ENCODE measurements around the gene DDRGK1. TPM values are rescaled to one million over a fixed set of nuclear protein-coding genes. Genes with fewer than 3 reads are reported as not detected.

The DDRGK1 gene
- total RNA-seq, 1 donor from 2014 or later, result 84.2 TPM

DNA sequence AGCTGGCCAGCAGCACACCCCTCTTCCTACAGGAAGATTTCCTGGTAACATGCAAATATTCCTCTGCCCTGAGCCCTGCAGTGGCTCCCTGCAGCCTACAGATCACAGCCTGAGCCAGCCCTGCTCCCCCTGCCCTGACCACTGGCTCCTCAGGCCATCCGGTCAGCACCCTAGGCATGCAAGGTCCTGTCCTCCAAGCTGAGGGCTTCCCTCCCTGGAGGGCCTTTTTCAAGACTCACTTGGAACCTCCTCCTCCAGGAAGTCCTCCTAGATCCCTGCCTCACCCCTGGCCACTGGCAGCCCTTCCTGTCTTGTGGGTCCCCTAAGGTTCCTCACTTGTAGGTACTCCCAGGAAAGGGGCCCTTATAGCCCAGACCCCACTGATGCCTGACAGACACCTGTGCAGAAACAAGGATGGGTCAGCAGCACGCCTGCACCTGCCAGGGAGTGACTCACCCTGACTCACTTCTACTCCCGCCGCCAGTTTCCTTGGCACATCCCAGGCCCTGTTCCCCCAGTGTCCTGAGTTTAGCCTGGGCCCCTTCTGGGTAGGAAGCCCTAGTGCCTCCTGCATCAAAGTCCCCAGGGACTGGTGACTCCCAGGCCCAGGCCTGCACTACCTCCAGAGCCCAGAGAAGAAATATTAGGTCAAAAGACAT lies 31.3 kb upstream of the DDRGK1 start:
- no peaks in the 10 kb centered on the region for H3K36me3 Mint-ChIP-seq (ENCODE audit: unreplicated experiment)
- H3K4me1 Mint-ChIP-seq (ENCODE audit: unreplicated experiment), result peaks cover 13% of the 10 kb centered on the region
- H3K4me3 Mint-ChIP-seq (ENCODE audit: unreplicated experiment), result no peak overlapping the region
- DNase-seq (ENCODE audit: extremely low spot score, unreplicated experiment), result no peak
- no peak overlapping the region for H3K27ac Mint-ChIP-seq (ENCODE audit: unreplicated experiment)
- H3K9me3 Mint-ChIP-seq (ENCODE audit: unreplicated experiment), result no peaks in the 10 kb centered on the region
- TF ChIP-seq, protein P1, sequence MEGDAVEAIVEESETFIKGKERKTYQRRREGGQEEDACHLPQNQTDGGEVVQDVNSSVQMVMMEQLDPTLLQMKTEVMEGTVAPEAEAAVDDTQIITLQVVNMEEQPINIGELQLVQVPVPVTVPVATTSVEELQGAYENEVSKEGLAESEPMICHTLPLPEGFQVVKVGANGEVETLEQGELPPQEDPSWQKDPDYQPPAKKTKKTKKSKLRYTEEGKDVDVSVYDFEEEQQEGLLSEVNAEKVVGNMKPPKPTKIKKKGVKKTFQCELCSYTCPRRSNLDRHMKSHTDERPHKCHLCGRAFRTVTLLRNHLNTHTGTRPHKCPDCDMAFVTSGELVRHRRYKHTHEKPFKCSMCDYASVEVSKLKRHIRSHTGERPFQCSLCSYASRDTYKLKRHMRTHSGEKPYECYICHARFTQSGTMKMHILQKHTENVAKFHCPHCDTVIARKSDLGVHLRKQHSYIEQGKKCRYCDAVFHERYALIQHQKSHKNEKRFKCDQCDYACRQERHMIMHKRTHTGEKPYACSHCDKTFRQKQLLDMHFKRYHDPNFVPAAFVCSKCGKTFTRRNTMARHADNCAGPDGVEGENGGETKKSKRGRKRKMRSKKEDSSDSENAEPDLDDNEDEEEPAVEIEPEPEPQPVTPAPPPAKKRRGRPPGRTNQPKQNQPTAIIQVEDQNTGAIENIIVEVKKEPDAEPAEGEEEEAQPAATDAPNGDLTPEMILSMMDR (IDR thresholded peaks at IDR 0.05), result no peak
- H3K27me3 Mint-ChIP-seq (ENCODE audit: unreplicated experiment), result peaks cover 13% of the 10 kb centered on the region

DNA sequence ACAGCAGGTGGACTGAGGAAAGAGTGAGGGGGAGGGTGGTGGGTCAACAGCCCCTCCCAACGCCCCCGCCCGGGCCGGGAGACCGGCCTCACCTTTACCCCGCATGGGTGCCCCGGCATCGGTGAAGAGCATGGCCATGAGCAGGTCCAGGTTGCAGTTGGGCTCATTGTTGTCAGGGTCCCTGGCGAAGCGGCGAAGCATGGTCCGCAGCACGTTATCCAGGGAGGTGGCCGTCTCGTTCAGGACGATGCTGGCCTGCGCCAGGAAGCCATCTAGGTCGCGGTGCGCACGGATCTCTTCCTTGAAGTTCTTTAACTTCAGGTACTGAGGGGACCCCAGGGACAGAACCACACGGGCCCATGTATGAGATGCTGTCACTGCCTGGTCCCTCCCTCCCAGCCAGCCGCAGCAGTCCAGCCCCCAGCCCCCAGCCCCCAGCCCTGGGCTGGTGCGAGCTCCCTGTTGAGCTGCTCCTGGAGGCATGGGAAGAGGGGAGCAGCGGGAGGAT lies 29.6 kb upstream of the DDRGK1 start:
- H3K27ac Mint-ChIP-seq (ENCODE audit: unreplicated experiment), result no peak overlapping the region
- TF ChIP-seq, protein P1 (IDR thresholded peaks at IDR 0.05), result no peak

DNA sequence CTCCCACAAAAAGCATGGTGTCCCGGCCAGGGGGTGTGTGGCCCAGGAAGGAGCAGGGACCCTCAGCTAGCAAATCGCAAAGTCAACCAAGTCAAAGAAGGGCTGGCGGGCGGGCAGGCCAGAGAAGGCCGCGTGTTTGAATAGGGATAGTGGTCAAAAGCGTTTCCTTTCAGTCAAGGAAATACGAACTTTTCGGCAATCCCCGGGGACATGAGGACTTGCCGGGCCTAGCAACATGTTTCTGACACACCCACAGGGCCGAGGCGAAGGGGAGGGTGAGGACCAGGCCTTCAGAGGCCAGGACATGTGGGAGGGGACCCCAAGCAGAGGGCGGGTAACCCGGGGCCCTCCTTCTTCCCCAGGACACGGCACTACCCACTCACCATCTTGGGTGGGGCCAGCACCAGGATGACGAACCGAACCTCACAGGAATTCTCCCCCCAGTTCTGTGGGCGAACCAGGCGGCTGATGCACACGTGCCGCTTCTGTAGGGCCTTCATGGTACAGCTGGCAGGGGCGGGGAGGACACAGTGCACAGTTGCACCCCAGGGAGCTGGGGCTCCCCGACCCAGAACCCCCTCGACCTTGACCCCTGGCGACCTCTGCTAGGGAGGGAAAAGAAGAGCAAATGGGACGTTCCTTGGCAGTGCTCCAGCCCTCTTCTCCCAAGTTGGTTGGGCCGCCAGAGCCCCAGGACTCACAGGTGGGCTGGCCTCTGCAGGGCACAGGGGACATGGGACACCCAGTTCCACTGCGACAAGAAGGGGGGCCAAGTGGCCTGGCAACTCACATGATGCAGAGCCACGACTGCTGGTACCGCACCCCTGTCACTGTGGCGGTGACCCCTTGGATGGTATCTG lies 28.9 kb upstream of the DDRGK1 start:
- H3K4me1 Mint-ChIP-seq (ENCODE audit: unreplicated experiment), result peaks cover 4% of the 10 kb centered on the region
- H3K27me3 Mint-ChIP-seq (ENCODE audit: unreplicated experiment), result peaks cover 13% of the 10 kb centered on the region
- no peak overlapping the region for H3K27ac Mint-ChIP-seq (ENCODE audit: unreplicated experiment)
- H3K9me3 Mint-ChIP-seq (ENCODE audit: unreplicated experiment), result no peaks in the 10 kb centered on the region
- H3K4me3 Mint-ChIP-seq (ENCODE audit: unreplicated experiment), result no peak overlapping the region
- DNase-seq (ENCODE audit: extremely low spot score, unreplicated experiment), result no peak
- TF ChIP-seq, protein P1 (IDR thresholded peaks at IDR 0.05), result no peak
- H3K36me3 Mint-ChIP-seq (ENCODE audit: unreplicated experiment), result no peaks in the 10 kb centered on the region

More for the DNA sequence above, 29.6 kb upstream of the DDRGK1 start:
- H3K36me3 Mint-ChIP-seq (ENCODE audit: unreplicated experiment), result no peaks in the 10 kb centered on the region
- H3K27me3 Mint-ChIP-seq (ENCODE audit: unreplicated experiment), result peaks cover 13% of the 10 kb centered on the region
- no peak overlapping the region for H3K4me3 Mint-ChIP-seq (ENCODE audit: unreplicated experiment)
- no peak for DNase-seq (ENCODE audit: extremely low spot score, unreplicated experiment)
- H3K4me1 Mint-ChIP-seq (ENCODE audit: unreplicated experiment), result peaks cover 4% of the 10 kb centered on the region
- H3K9me3 Mint-ChIP-seq (ENCODE audit: unreplicated experiment), result no peaks in the 10 kb centered on the region

DNA sequence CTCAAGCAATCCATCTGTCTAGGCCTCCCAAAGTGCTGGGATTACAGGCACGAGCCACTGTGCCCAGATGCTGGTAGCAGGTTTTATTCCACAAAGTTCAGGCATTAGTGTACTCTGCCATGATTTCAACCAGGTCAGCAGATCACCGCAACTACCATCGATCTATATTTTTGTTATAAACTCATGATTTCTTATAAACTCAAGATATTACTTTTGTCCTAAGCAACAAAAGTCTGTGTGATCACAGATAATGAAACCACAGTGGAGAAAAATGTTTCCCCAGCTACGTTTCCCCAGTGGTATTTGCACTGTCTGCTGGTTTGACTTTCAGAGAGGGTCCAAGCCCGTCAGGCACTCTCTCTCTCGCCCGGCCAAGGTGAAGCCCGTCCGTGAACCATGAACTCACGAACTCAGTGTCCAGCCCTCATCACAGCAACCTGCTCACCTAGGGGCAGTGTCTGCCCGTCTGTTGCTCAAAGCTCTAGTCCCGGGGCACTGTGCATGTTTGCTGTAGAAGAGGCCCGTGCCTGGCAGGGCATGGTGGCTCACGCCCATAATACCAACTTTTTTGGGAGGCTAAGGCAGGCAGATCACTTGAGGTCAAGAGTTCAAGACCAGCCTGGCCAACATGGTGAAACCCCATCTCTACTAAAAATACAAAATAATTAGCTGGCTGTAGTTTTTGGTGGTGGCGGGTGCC lies 27.6 kb upstream of the DDRGK1 start:
- Mint-ChIP-seq H3K9me3 (ENCODE audit: unreplicated experiment) (no peaks in the 10 kb centered on the region), H3K4me1 (ENCODE audit: unreplicated experiment) (no peaks in the 10 kb centered on the region), H3K27me3 (ENCODE audit: unreplicated experiment) (peaks cover 2% of the 10 kb centered on the region), H3K27ac (ENCODE audit: unreplicated experiment) (no peak overlapping the region), H3K36me3 (ENCODE audit: unreplicated experiment) (no peaks in the 10 kb centered on the region), H3K4me3 (ENCODE audit: unreplicated experiment) (no peak overlapping the region)
- DNase-seq (ENCODE audit: extremely low spot score, unreplicated experiment), result no peak
- TF ChIP-seq, protein P1 (IDR thresholded peaks at IDR 0.05), result no peak

All from osteocyte (in vitro differentiated cells).